MCF 10A (cell line): ENCODE data around the gene ZNRD2. TPM values are rescaled to one million over a fixed set of nuclear protein-coding genes. Genes with fewer than 3 reads are reported as not detected.

Experiments used
- BruUV-seq: library from RNA; stranded (reverse); fragments of 400-500 nt; replicated peaks from 2 replicates; lab custom pipeline; 2021; lab: Mats Ljungman, UMichigan
- CTCF ChIA-PET: fragments of 300-600 bp; sonication (Branson Sonifier 250); formaldehyde crosslinking; extraction: SDS; loops from one replicate; lab custom pipeline; 2021; ENCODE audit warnings: antibody characterized with exemption, inconsistent platforms; lab: Yijun Ruan, JAX
- POLR2A ChIA-PET: fragments of 300-600, 350-650 bp; sonication (Branson Sonifier 250); formaldehyde crosslinking; extraction: SDS; loops from one replicate; lab custom pipeline; 2020; ENCODE audit warnings: antibody characterized with exemption, inconsistent platforms; lab: Yijun Ruan, JAX
- DNase-seq: peaks from one replicate; pipeline ENCODE4 v3.0.0-alpha.2; 2018; ENCODE audit not compliant: unreplicated experiment
- H3K27ac Mint-ChIP-seq: one replicate; pipeline ENCODE4 v1.8.0; 2022; ENCODE audit warnings: mild to moderate bottlenecking, low read depth, mixed read lengths; ENCODE audit not compliant: unreplicated experiment
- H3K27me3 Mint-ChIP-seq: one replicate; pipeline ENCODE4 v1.8.0; 2022; ENCODE audit warnings: mixed read lengths; ENCODE audit not compliant: insufficient read depth, unreplicated experiment
- H3K36me3 Mint-ChIP-seq: one replicate; pipeline ENCODE4 v1.8.0; 2022; ENCODE audit warnings: mild to moderate bottlenecking, moderate library complexity, mixed read lengths; ENCODE audit not compliant: insufficient read depth, unreplicated experiment
- H3K4me1 Mint-ChIP-seq: one replicate; pipeline ENCODE4 v1.8.0; 2022; ENCODE audit warnings: mixed read lengths; ENCODE audit not compliant: insufficient read depth, unreplicated experiment
- H3K4me3 Mint-ChIP-seq: one replicate; pipeline ENCODE4 v1.8.0; 2022; ENCODE audit warnings: mild to moderate bottlenecking, moderate library complexity, mixed read lengths; ENCODE audit not compliant: unreplicated experiment
- H3K9me3 Mint-ChIP-seq: one replicate; pipeline ENCODE4 v1.8.0; 2022; ENCODE audit warnings: mixed read lengths; ENCODE audit not compliant: unreplicated experiment
- intact Hi-C: fragments of 100-400 bp; cut with micrococcal nuclease; formaldehyde crosslinking; loops from 2 replicates; pipeline ENCODE4 v1.14.1; 2022
- total RNA-seq: library from RNA; stranded (reverse); gene quantifications from 2 replicates; pipeline ENCODE4 v1.2.3, GENCODE V29; 2022
- TF ChIP-seq, protein P1 (sequence below): fragments of 200-600 bp; IDR thresholded peaks from one replicate; pipeline ENCODE4 v1.8.0; 2022; ENCODE audit warnings: antibody characterized with exemption, mild to moderate bottlenecking; ENCODE audit not compliant: unreplicated experiment

Gene ZNRD2
- total RNA-seq, 1 experiment from 2014 or later = 65.4 TPM

DNA sequence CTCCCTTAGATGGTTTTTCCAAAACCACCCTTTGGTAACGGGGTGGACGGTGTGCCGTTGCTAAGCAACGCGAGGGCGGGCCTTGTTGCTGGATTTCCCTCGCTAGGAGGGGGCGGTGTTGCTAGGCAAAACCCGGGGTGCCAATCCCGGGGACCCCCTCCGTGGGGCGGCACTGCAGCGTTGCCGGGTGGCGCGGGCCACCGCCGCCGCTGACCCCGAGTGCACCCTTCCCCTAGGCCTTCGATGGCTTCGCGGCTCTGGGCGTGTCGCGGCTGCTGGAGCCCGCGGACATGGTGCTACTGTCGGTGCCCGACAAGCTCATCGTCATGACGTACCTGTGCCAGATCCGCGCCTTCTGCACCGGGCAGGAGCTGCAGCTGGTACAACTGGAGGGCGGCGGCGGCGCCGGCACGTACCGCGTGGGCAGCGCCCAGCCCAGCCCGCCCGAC, 14.5 kb downstream of the ZNRD2 start:
- H3K4me3 Mint-ChIP-seq = no peak overlapping the region
- peaks cover 10% of the 10 kb centered on the region for H3K4me1 Mint-ChIP-seq
- POLR2A ChIA-PET = no interaction called here
- peaks cover 26% of the 10 kb centered on the region for H3K36me3 Mint-ChIP-seq
- no TSS peak for BruUV-seq
- CTCF ChIA-PET = interaction anchor here (2.5 kb wide), 1 partner anchor 9 kb away, joined by 9 read pairs; no protein-coding TSS in a partner anchor
- intact Hi-C loops = no loop called here
- H3K27ac Mint-ChIP-seq = no peak overlapping the region
- no peaks in the 10 kb centered on the region for H3K9me3 Mint-ChIP-seq
- H3K27me3 Mint-ChIP-seq = no peaks in the 10 kb centered on the region
- TF ChIP-seq, protein P1, sequence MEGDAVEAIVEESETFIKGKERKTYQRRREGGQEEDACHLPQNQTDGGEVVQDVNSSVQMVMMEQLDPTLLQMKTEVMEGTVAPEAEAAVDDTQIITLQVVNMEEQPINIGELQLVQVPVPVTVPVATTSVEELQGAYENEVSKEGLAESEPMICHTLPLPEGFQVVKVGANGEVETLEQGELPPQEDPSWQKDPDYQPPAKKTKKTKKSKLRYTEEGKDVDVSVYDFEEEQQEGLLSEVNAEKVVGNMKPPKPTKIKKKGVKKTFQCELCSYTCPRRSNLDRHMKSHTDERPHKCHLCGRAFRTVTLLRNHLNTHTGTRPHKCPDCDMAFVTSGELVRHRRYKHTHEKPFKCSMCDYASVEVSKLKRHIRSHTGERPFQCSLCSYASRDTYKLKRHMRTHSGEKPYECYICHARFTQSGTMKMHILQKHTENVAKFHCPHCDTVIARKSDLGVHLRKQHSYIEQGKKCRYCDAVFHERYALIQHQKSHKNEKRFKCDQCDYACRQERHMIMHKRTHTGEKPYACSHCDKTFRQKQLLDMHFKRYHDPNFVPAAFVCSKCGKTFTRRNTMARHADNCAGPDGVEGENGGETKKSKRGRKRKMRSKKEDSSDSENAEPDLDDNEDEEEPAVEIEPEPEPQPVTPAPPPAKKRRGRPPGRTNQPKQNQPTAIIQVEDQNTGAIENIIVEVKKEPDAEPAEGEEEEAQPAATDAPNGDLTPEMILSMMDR = no peak
- no peak for DNase-seq

DNA sequence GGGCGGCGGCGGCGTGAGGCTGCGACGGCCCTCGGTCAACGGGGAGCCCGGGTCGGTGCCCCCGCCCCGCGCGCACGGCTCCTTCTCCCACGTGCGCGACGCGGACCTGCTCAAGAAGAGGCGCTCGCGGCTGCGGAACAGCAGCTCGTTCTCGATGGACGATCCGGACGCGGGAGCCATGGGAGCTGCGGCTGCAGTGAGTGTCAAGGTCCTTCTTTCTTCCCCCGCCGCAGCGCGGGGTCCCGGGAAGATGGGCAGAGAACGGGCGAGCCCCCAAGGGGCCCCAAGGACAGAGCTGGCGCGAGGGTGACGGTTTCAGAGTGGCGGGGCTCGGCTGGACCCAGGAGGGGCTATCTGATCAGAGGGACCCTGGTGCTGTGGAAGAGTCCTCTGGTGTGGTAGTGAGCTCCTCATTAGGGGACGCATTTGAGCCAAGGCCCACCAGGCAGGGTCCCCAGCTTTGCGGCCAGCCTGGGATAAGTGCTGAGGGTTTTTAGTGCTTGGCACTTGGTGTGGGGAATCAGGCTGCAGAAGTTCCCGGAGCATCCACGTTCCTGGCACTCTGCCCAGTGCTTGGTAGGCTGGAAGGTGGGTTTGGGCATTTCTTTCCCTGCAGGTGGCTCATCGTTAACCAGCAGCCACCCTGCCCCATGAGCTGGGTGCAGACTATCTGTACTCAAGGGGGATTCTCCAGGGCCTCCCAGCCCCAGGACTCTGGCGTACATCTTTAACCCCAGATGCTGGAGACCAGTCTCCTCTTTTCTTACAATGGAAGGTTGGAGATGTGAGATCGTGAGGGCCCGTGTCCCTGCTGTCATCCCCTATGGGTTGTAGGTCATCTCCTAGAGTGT, 15.3 kb downstream of the ZNRD2 start:
- CTCF ChIA-PET = interaction anchor here (0.7 to 2.5 kb wide), 3 partner anchors 8 to 159 kb away, joined by 3 to 9 read pairs (median 3); no protein-coding TSS in a partner anchor
- no peak overlapping the region for H3K27ac Mint-ChIP-seq

DNA sequence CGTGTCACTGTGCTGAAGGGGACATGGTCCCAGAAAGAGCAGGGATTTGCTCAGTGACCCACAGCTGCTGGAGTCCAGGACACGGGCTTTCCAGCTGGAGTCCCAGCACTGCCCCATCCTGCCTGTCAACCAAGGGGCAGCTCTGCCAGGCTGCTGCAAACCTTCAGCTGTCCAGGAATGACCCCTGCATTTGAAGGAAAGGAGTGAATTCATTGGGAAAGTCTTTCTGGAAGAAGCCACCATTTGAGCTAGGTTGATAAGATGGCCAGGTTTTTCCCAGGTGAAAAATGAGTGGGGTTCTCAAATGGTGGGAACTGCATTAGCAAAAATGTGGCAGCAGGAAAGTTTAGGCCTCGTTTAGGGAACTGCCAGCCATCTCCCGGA, 16.0 kb downstream of the ZNRD2 start:
- no TSS peak for BruUV-seq
- Mint-ChIP-seq H3K9me3 (no peaks in the 10 kb centered on the region), H3K4me3 (no peak overlapping the region), H3K4me1 (peaks cover 10% of the 10 kb centered on the region), H3K36me3 (peaks cover 21% of the 10 kb centered on the region), H3K27ac (no peak overlapping the region), H3K27me3 (no peaks in the 10 kb centered on the region)
- intact Hi-C loops = no loop called here
- POLR2A ChIA-PET = interaction anchor here (1.0 to 1.2 kb wide), 2 partner anchors 8 to 11 kb away, joined by 3 to 6 read pairs; partner anchors contain the start of gene EHBP1L1
- DNase-seq = no peak
- TF ChIP-seq, protein P1 = no peak
- CTCF ChIA-PET = interaction anchor here (0.5 to 2.4 kb wide), 4 partner anchors 14 to 1997 kb away, joined by 3 to 6 read pairs (median 3); no protein-coding TSS in a partner anchor

More for the DNA sequence above, 15.3 kb downstream of the ZNRD2 start:
- no peak for DNase-seq
- Mint-ChIP-seq H3K27me3 (no peaks in the 10 kb centered on the region), H3K9me3 (no peaks in the 10 kb centered on the region), H3K36me3 (peaks cover 21% of the 10 kb centered on the region), H3K4me3 (no peak overlapping the region), H3K4me1 (peaks cover 10% of the 10 kb centered on the region)
- POLR2A ChIA-PET = no interaction called here
- intact Hi-C loops = no loop called here
- no TSS peak for BruUV-seq
- TF ChIP-seq, protein P1 = no peak

DNA sequence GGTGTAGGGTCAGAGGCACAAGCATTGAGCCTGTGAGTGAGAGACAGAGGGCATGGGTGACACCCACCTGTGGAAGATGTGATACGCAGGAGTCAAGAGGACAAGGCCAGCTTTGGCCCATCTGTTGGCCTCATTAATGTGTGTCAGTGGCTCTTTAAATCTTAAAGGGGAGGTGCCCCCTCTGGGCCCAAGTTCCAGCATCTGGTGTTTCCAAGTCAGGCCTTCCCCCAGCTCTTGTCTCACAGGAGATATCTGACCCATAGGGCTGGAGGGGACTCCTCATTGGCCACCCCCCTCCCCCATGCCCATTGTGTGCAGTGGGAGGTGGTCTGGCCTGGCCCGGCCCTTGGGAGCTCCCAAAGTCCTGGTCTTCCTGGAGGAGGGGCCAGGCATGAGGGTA, 16.4 kb downstream of the ZNRD2 start:
- no TSS peak for BruUV-seq
- Mint-ChIP-seq H3K4me3 (no peak overlapping the region), H3K27ac (no peak overlapping the region), H3K9me3 (no peaks in the 10 kb centered on the region), H3K4me1 (peaks cover 10% of the 10 kb centered on the region), H3K27me3 (no peaks in the 10 kb centered on the region), H3K36me3 (peaks cover 17% of the 10 kb centered on the region)
- POLR2A ChIA-PET = interaction anchor here (1.0 to 1.2 kb wide), 2 partner anchors 9 to 11 kb away, joined by 3 to 6 read pairs; partner anchors contain the start of gene EHBP1L1
- CTCF ChIA-PET = interaction anchor here (0.5 to 2.4 kb wide), 3 partner anchors 14 to 1997 kb away, joined by 3 to 8 read pairs (median 6); no protein-coding TSS in a partner anchor
- DNase-seq = no peak
- TF ChIP-seq, protein P1 = no peak
- intact Hi-C loops = no loop called here
